Lower leg skin (tissue), 4 donors: ENCODE data around the gene SCUBE3. TPM values are rescaled to one million over a fixed set of nuclear protein-coding genes. Genes with fewer than 3 reads are reported as not detected.

Source experiments
- DNase-seq, 2 donors: peaks; one replicate each; pipeline ENCODE4 v3.0.0-alpha.2; 2019; ENCODE audit warnings: low spot score in 2 of 2
- H3K4me3 ChIP-seq: fragments of 200-600 bp; sonication (generic); 2 replicates; pipeline ENCODE4 v1.5.1; 2017; ENCODE audit warnings: mild to moderate bottlenecking, low read depth; ENCODE audit not compliant: poor library complexity, severe bottlenecking
- CTCF ChIP-seq, 3 donors: fragments of 450-650 bp; IDR thresholded peaks; one replicate each; pipeline ENCODE4 v1.5.1; 2016; ENCODE audit warnings: antibody characterized with exemption in 3 of 3, mild to moderate bottlenecking in 3 of 3, moderate library complexity in 2 of 3
- POLR2A ChIP-seq, 2 donors: fragments of 450-650 bp; IDR thresholded peaks; one replicate each; pipeline ENCODE4 v1.6.1; 2016 to 2017; ENCODE audit warnings: antibody characterized with exemption in 2 of 2, mild to moderate bottlenecking in 1 of 2, moderate library complexity in 1 of 2
- WGBS, 2 donors: methylation state at CpG; one replicate each; pipeline ENCODE4 v1.1.5; 2018; 5-methylcytosine and 5-hydroxymethylcytosine counted together
- intact Hi-C: fragments of 100-400 bp; cut with DNase I; formaldehyde crosslinking; loops from one replicate; pipeline ENCODE4 v1.15.0; 2023; ENCODE audit warnings: low total_unique reads
- total RNA-seq, 4 donors: library from RNA; depleted of rRNA; stranded (reverse); fragments of >200 nt; gene quantifications; one replicate each; pipeline ENCODE4 v1.1.0, GENCODE V29; 2016

Gene SCUBE3
- total RNA-seq = under 1 TPM in 3 of 4 donors, not detected in 1; 0.13 to 0.91 (median 0.39) TPM

GRCh38 chr6:35213824-35214756 is at the start of gene SCUBE3:
Gene SCUBE3 (plus strand): TSS chr6:35213956. CDS start chr6:35214419, 463 bp downstream.
- H3K4me3 ChIP-seq = peak within 1 kb of the TSS; percentile 16
- no peak for TF ChIP-seq CTCF (IDR thresholded peaks at IDR 0.05)
- no peak for DNase-seq
- 1% methylated on average over 46 to 65 of the region's 89 CpGs for WGBS, 2 donors
- intact Hi-C loops = no loop called here

- H3K4me3 ChIP-seq = no peak overlapping the region
- TF ChIP-seq POLR2A (IDR thresholded peaks at IDR 0.05) (no peak), CTCF (IDR thresholded peaks at IDR 0.05) (no peak)
- intact Hi-C loops = no loop called here
- no peak for DNase-seq
- 72 to 73% methylated on average over 6 of the region's 6 CpGs for WGBS, 2 donors
Measured at GRCh38 chr6:35164277-35164676, 49.5 kb upstream of the SCUBE3 start.

- TF ChIP-seq POLR2A (IDR thresholded peaks at IDR 0.05) (no peak), CTCF (IDR thresholded peaks at IDR 0.05) (no peak)
- 89 to 90% methylated on average over 4 of the region's 4 CpGs for WGBS, 2 donors
- no peak for DNase-seq
- no peak overlapping the region for H3K4me3 ChIP-seq
- intact Hi-C loops = no loop called here
Measured at GRCh38 chr6:35164868-35165267, 48.9 kb upstream of the SCUBE3 start.

GRCh38 chr6:35165630-35166071 is 48.1 kb upstream of the SCUBE3 start:
- TF ChIP-seq CTCF (IDR thresholded peaks at IDR 0.05) (no peak), POLR2A (IDR thresholded peaks at IDR 0.05) (no peak)
- intact Hi-C loops = no loop called here
- WGBS, 2 donors = 67 to 80% methylated on average over 2 of the region's 2 CpGs
- no peak for DNase-seq
- no peak overlapping the region for H3K4me3 ChIP-seq

- WGBS, 2 donors = 90 to 91% methylated on average over 2 of the region's 2 CpGs
Measured at GRCh38 chr6:35166116-35166515, 47.6 kb upstream of the SCUBE3 start.

More at GRCh38 chr6:35166116-35166515, 47.6 kb upstream of the SCUBE3 start:
- intact Hi-C loops = no loop called here
- H3K4me3 ChIP-seq = no peak overlapping the region
- DNase-seq = no peak
- TF ChIP-seq POLR2A (IDR thresholded peaks at IDR 0.05) (no peak), CTCF (IDR thresholded peaks at IDR 0.05) (no peak)
